OCI-LY7 (cell line): ENCODE results near the gene SPATA33.

Experiments
- EZH2phosphoT487 ChIP-seq: fragments of 200-600 bp; sonication (generic); IDR thresholded peaks from 2 replicates; pipeline ENCODE4 v1.6.1; 2018; ENCODE audit warnings: low read depth, borderline replicate concordance, mild to moderate bottlenecking, mixed run types, antibody characterized with exemption, low read length, moderate library complexity, mixed read lengths
- TF ChIP-seq, protein P1 (sequence below): fragments of 200-600 bp; sonication (generic); conservative IDR thresholded peaks from 2 replicates; pipeline ENCODE4 v1.5.1; 2014; ENCODE audit warnings: mild to moderate bottlenecking, antibody characterized with exemption, low read length, moderate library complexity, mixed read lengths

DNA sequence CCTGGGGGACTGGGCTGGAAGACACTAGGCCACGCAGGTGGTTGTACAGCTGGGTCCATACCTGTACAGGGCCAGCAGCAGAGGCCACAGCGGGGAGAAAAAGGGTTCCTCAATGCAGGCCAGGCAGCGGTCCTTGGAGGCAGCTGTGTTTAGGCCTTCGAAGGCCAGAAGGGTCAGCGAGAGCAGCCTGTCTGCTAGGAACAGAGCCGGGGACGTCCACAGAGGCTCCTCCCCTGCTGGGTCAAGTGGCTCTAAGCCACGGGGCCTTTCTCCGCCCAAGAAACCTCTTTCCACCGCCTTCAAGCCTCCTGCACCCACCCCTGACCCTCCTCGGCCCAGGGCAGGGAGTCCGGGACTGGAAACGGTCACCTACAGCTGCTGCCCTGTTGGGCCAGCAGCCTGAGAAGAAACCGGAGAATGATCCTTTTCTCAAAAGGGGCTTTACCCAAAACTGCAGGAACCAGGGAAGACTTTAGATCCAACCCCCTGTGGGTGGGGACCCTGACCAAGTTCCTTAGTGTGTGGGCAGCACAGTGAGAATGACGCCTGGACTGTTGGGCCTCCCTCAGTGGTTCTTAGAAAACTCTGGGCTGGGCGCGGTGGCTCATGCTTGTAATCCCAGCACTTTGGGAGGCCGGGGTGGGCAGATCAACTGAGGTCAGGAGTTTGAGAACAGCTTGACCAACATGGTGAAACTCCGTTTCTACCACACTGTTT is 52.2 kb downstream of the SPATA33 start:
- TF ChIP-seq, protein P1, sequence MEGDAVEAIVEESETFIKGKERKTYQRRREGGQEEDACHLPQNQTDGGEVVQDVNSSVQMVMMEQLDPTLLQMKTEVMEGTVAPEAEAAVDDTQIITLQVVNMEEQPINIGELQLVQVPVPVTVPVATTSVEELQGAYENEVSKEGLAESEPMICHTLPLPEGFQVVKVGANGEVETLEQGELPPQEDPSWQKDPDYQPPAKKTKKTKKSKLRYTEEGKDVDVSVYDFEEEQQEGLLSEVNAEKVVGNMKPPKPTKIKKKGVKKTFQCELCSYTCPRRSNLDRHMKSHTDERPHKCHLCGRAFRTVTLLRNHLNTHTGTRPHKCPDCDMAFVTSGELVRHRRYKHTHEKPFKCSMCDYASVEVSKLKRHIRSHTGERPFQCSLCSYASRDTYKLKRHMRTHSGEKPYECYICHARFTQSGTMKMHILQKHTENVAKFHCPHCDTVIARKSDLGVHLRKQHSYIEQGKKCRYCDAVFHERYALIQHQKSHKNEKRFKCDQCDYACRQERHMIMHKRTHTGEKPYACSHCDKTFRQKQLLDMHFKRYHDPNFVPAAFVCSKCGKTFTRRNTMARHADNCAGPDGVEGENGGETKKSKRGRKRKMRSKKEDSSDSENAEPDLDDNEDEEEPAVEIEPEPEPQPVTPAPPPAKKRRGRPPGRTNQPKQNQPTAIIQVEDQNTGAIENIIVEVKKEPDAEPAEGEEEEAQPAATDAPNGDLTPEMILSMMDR = no peak
- no peak for TF ChIP-seq EZH2phosphoT487
